A549 (cell line): ENCODE data around the gene TFDP2.

Source experiments
- EP300 ChIP-seq, 2 experiments: fragments of >200 bp; sonication (Bioruptor Twin); formaldehyde crosslinking; IDR thresholded peaks; 2 replicates in 1 of 2; 3 replicates in 1 of 2; pipeline ENCODE4 v1.6.1; 2016 to 2017
- POLR2A ChIP-seq: IDR thresholded peaks from 2 replicates; pipeline ENCODE4 v1.6.1; 2012; ENCODE audit warnings: mild to moderate bottlenecking, low read length
- RFX5 ChIP-seq: fragments of 450-650 bp; IDR thresholded peaks from 2 replicates; pipeline ENCODE4 v1.7.1; 2014; ENCODE audit warnings: antibody characterized with exemption, mild to moderate bottlenecking, moderate library complexity
- SMC3 ChIP-seq: fragments of >200 bp; sonication (Bioruptor Twin); formaldehyde crosslinking; IDR thresholded peaks from 3 replicates; pipeline ENCODE4 v1.6.1; 2018; ENCODE audit warnings: inconsistent platforms
- TF ChIP-seq, protein P1 (sequence below): fragments of 450-650 bp; IDR thresholded peaks from 2 replicates; pipeline ENCODE4 v1.6.1; 2014; ENCODE audit warnings: antibody characterized with exemption
- TF ChIP-seq, protein P2 (sequence below): fragments of >200 bp; sonication (Bioruptor Twin); formaldehyde crosslinking; IDR thresholded peaks from 3 replicates; pipeline ENCODE4 v1.5.1; 2016

DNA sequence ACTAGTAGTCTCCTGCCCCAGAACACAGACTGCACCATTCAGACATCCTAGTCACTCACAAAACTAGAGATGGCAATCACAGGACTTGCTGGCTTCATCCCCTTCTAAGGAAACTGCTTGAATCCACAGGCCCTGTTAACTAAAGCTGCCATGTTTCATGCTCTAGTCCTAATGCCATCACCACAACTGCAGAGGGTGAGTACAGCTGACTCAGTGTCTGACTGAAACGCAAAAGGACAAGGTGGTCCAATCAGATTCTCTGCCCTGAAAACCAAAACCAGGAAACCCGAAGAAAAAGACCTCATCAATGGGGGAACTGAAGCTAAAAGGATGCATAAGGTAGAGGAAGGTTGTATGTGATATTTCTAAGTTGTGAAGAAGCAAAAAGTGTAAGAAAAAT lies 25.2 kb upstream of the TFDP2 start:
- TF ChIP-seq, protein P1, sequence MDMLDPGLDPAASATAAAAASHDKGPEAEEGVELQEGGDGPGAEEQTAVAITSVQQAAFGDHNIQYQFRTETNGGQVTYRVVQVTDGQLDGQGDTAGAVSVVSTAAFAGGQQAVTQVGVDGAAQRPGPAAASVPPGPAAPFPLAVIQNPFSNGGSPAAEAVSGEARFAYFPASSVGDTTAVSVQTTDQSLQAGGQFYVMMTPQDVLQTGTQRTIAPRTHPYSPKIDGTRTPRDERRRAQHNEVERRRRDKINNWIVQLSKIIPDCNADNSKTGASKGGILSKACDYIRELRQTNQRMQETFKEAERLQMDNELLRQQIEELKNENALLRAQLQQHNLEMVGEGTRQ = no peak
- TF ChIP-seq RFX5 (no peak), SMC3 (no peak), EP300 (IDR thresholded peaks at IDR 0.05) (no peak), POLR2A (no peak)
- TF ChIP-seq, protein P2, sequence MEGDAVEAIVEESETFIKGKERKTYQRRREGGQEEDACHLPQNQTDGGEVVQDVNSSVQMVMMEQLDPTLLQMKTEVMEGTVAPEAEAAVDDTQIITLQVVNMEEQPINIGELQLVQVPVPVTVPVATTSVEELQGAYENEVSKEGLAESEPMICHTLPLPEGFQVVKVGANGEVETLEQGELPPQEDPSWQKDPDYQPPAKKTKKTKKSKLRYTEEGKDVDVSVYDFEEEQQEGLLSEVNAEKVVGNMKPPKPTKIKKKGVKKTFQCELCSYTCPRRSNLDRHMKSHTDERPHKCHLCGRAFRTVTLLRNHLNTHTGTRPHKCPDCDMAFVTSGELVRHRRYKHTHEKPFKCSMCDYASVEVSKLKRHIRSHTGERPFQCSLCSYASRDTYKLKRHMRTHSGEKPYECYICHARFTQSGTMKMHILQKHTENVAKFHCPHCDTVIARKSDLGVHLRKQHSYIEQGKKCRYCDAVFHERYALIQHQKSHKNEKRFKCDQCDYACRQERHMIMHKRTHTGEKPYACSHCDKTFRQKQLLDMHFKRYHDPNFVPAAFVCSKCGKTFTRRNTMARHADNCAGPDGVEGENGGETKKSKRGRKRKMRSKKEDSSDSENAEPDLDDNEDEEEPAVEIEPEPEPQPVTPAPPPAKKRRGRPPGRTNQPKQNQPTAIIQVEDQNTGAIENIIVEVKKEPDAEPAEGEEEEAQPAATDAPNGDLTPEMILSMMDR = no peak
